Trophoblast cell (in vitro differentiated cells and primary cell): ENCODE data around the gene APAF1.

Source experiments
- DNase-seq, 2 donors: peaks; one replicate each; pipeline ENCODE4 v3.0.0-alpha.2; 2016
- H2AFZ ChIP-seq: 2 replicates; pipeline ENCODE4 v1.6.1; 2013; ENCODE audit warnings: low read length, moderate library complexity, mild to moderate bottlenecking; ENCODE audit not compliant: insufficient read depth, poor library complexity
- H2AK5ac ChIP-seq: 2 replicates; pipeline ENCODE4 v1.6.1; 2013; ENCODE audit warnings: mild to moderate bottlenecking, low read length
- H2BK120ac ChIP-seq: 2 replicates; pipeline ENCODE4 v1.6.1; 2013; ENCODE audit warnings: low read length, mild to moderate bottlenecking, moderate library complexity; ENCODE audit not compliant: insufficient read depth, poor library complexity
- H2BK12ac ChIP-seq: 2 replicates; pipeline ENCODE4 v1.6.1; 2013; ENCODE audit warnings: mild to moderate bottlenecking, low read length, moderate library complexity
- H2BK5ac ChIP-seq: 2 replicates; pipeline ENCODE4 v1.6.1; 2013; ENCODE audit warnings: low read length, low read depth, moderate library complexity, mild to moderate bottlenecking; ENCODE audit not compliant: poor library complexity
- H3K14ac ChIP-seq: 2 replicates; pipeline ENCODE4 v1.6.1; 2013; ENCODE audit warnings: mild to moderate bottlenecking, low read length
- H3K18ac ChIP-seq: 2 replicates; pipeline ENCODE4 v1.6.1; 2013; ENCODE audit warnings: mild to moderate bottlenecking, low read length
- H3K23ac ChIP-seq: 2 replicates; pipeline ENCODE4 v1.6.1; 2013; ENCODE audit warnings: low read length
- H3K27ac ChIP-seq: 2 replicates; pipeline ENCODE4 v1.5.1; 2013; ENCODE audit warnings: low read depth, mild to moderate bottlenecking, inconsistent platforms, low read length, moderate library complexity
- H3K27me3 ChIP-seq: 2 replicates; pipeline ENCODE4 v1.6.1; 2013; ENCODE audit warnings: inconsistent platforms, mild to moderate bottlenecking, low read length, moderate library complexity; ENCODE audit not compliant: insufficient read depth
- H3K36me3 ChIP-seq, 2 experiments: 1 replicate in 1 of 2; 2 replicates in 1 of 2; pipeline ENCODE4 v1.6.1; 2013; ENCODE audit warnings: low read length in 2 of 2, mild to moderate bottlenecking in 2 of 2, moderate library complexity in 1 of 2; ENCODE audit not compliant: insufficient read depth in 2 of 2, control insufficient read depth in 1 of 2
- H3K4ac ChIP-seq: 2 replicates; pipeline ENCODE4 v1.6.1; 2013; ENCODE audit warnings: low read depth, mild to moderate bottlenecking, low read length, moderate library complexity
- H3K4me1 ChIP-seq, 2 experiments: 1 replicate in 1 of 2; 2 replicates in 1 of 2; pipeline ENCODE4 v1.6.1; 2013; ENCODE audit warnings: low read length in 2 of 2, mild to moderate bottlenecking in 2 of 2, moderate library complexity in 1 of 2; ENCODE audit not compliant: insufficient read depth in 2 of 2, control insufficient read depth in 1 of 2
- H3K4me2 ChIP-seq: 2 replicates; pipeline ENCODE4 v1.6.1; 2013; ENCODE audit warnings: inconsistent platforms, mild to moderate bottlenecking, low read length, moderate library complexity
- H3K4me3 ChIP-seq: 2 replicates; pipeline ENCODE4 v1.5.1; 2013; ENCODE audit warnings: mild to moderate bottlenecking, low read depth, low read length, inconsistent platforms
- H3K79me1 ChIP-seq: one replicate; pipeline ENCODE4 v1.6.1; 2013; ENCODE audit warnings: low read length
- H3K79me2 ChIP-seq: 2 replicates; pipeline ENCODE4 v1.6.1; 2013; ENCODE audit warnings: low read length, mild to moderate bottlenecking; ENCODE audit not compliant: control insufficient read depth, insufficient read depth, poor library complexity
- H3K9ac ChIP-seq: 2 replicates; pipeline ENCODE4 v1.6.1; 2013; ENCODE audit warnings: mild to moderate bottlenecking, low read length
- H3K9me3 ChIP-seq: 2 replicates; pipeline ENCODE4 v1.6.1; 2013; ENCODE audit warnings: low read depth, mild to moderate bottlenecking, control low read depth, inconsistent platforms, low read length; ENCODE audit not compliant: insufficient read depth
- H4K12ac ChIP-seq: 2 replicates; pipeline ENCODE4 v1.6.1; 2013; ENCODE audit warnings: low read depth, mild to moderate bottlenecking, low read length, moderate library complexity
- H4K8ac ChIP-seq: 2 replicates; pipeline ENCODE4 v1.6.1; 2013; ENCODE audit warnings: low read depth, mild to moderate bottlenecking, low read length, moderate library complexity
- H4K91ac ChIP-seq: one replicate; pipeline ENCODE4 v1.6.1; 2013; ENCODE audit warnings: low read depth, mild to moderate bottlenecking, low read length, moderate library complexity
- WGBS: extraction: QIAGEN DNeasy Blood & Tissue Kit; methylation state at CpG from one replicate; pipeline ENCODE4 v1.1.7; 2013; ENCODE audit warnings: missing lambda C conversion rate; ENCODE audit not compliant: insufficient read length, insufficient coverage; ENCODE audit errors: extremely low coverage; 5-methylcytosine and 5-hydroxymethylcytosine counted together

APAF1 gene

GRCh38 chr12:98691351-98691750 lies 46.3 kb downstream of the APAF1 start:
- no peaks in the 10 kb centered on the region for H3K79me2 ChIP-seq
- DNase-seq = no peak
- H2AFZ ChIP-seq = no peak overlapping the region
- H3K4me3 ChIP-seq = no peak overlapping the region
- no peak overlapping the region for H4K8ac ChIP-seq
- H3K23ac ChIP-seq = no peak overlapping the region
- no peak overlapping the region for H3K4me2 ChIP-seq
- no peaks in the 10 kb centered on the region for H3K79me1 ChIP-seq
- H3K18ac ChIP-seq = no peak overlapping the region
- H3K9ac ChIP-seq = no peak overlapping the region
- no peaks in the 10 kb centered on the region for H3K27me3 ChIP-seq
- no peak overlapping the region for H4K12ac ChIP-seq
- no peak overlapping the region for H2BK12ac ChIP-seq
- no peaks in the 10 kb centered on the region for H3K9me3 ChIP-seq
- peaks cover 3 to 9% of the 10 kb centered on the region in 2 experiments for H3K36me3 ChIP-seq
- H2BK120ac ChIP-seq = no peak overlapping the region
- H3K14ac ChIP-seq = no peak overlapping the region
- H3K4me1 ChIP-seq = no peaks in the 10 kb centered on the region
- no peak overlapping the region for H4K91ac ChIP-seq
- no peak overlapping the region for H2AK5ac ChIP-seq
- no peak overlapping the region for H2BK5ac ChIP-seq
- no peak overlapping the region for H3K4ac ChIP-seq
- H3K27ac ChIP-seq = no peak overlapping the region

- H3K14ac ChIP-seq = no peak overlapping the region
- no peaks in the 10 kb centered on the region for H3K79me1 ChIP-seq
- no peak overlapping the region for H2AK5ac ChIP-seq
- no peak overlapping the region for H3K4me3 ChIP-seq
- no peak overlapping the region for H2BK120ac ChIP-seq
- no CpG with 5 or more reads among the region's 8 CpGs for WGBS
- H2BK12ac ChIP-seq = no peak overlapping the region
- H3K9ac ChIP-seq = no peak overlapping the region
- H3K18ac ChIP-seq = no peak overlapping the region
- peaks cover 2 to 12% of the 10 kb centered on the region in 2 experiments for H3K36me3 ChIP-seq
- no peak overlapping the region for H2AFZ ChIP-seq
- no peaks in the 10 kb centered on the region for H3K79me2 ChIP-seq
- no peaks in the 10 kb centered on the region for H3K27me3 ChIP-seq
- H4K91ac ChIP-seq = no peak overlapping the region
- DNase-seq = no peak
- H3K27ac ChIP-seq = no peak overlapping the region
- H3K4ac ChIP-seq = no peak overlapping the region
- no peaks in the 10 kb centered on the region for H3K9me3 ChIP-seq
- H4K8ac ChIP-seq = no peak overlapping the region
- no peak overlapping the region for H3K23ac ChIP-seq
- no peak overlapping the region for H4K12ac ChIP-seq
- no peaks in the 10 kb centered on the region for H3K4me1 ChIP-seq
- no peak overlapping the region for H3K4me2 ChIP-seq
- no peak overlapping the region for H2BK5ac ChIP-seq
These were observed 51.1 kb downstream of the APAF1 start for GRCh38 chr12:98696036-98696646.

GRCh38 chr12:98697209-98697608 lies 52.1 kb downstream of the APAF1 start:
- H3K14ac ChIP-seq = no peak overlapping the region
- no peak overlapping the region for H3K4me3 ChIP-seq
- H2BK12ac ChIP-seq = no peak overlapping the region
- no peak overlapping the region for H3K4ac ChIP-seq
- H2AFZ ChIP-seq = no peak overlapping the region
- H3K27me3 ChIP-seq = no peaks in the 10 kb centered on the region
- peaks cover 2 to 12% of the 10 kb centered on the region in 2 experiments for H3K36me3 ChIP-seq
- whole genome bisulfite sequencing = no CpG with 5 or more reads among the region's 2 CpGs
- no peaks in the 10 kb centered on the region for H3K4me1 ChIP-seq
- no peak overlapping the region for H3K18ac ChIP-seq
- H4K12ac ChIP-seq = no peak overlapping the region
- H3K79me2 ChIP-seq = no peaks in the 10 kb centered on the region
- H4K91ac ChIP-seq = no peak overlapping the region
- H3K27ac ChIP-seq = no peak overlapping the region
- H4K8ac ChIP-seq = no peak overlapping the region
- H2BK120ac ChIP-seq = no peak overlapping the region
- no peaks in the 10 kb centered on the region for H3K79me1 ChIP-seq
- H2AK5ac ChIP-seq = no peak overlapping the region
- no peak overlapping the region for H3K4me2 ChIP-seq
- DNase-seq = no peak
- no peak overlapping the region for H2BK5ac ChIP-seq
- H3K9ac ChIP-seq = no peak overlapping the region
- H3K9me3 ChIP-seq = no peaks in the 10 kb centered on the region
- no peak overlapping the region for H3K23ac ChIP-seq

GRCh38 chr12:98698603-98699463 lies 53.7 kb downstream of the APAF1 start:
- Histone ChIP-seq H4K12ac (no peak overlapping the region), H2BK5ac (no peak overlapping the region), H3K27me3 (no peaks in the 10 kb centered on the region), H3K9ac (no peak overlapping the region), H4K91ac (no peak overlapping the region), H3K79me2 (no peaks in the 10 kb centered on the region), H2BK12ac (no peak overlapping the region), H3K4me3 (no peak overlapping the region), H3K14ac (no peak overlapping the region), H3K4ac (no peak overlapping the region), H3K27ac (no peak overlapping the region), H3K9me3 (no peaks in the 10 kb centered on the region), H2BK120ac (no peak overlapping the region), H4K8ac (no peak overlapping the region), H3K4me1 (no peaks in the 10 kb centered on the region), H2AFZ (no peak overlapping the region), H3K18ac (no peak overlapping the region), H2AK5ac (no peak overlapping the region), H3K4me2 (no peak overlapping the region), H3K79me1 (no peaks in the 10 kb centered on the region), H3K36me3 (peaks cover 2 to 12% of the 10 kb centered on the region in 2 experiments), H3K23ac (no peak overlapping the region)
- no CpG with 5 or more reads among the region's 6 CpGs for WGBS
- peak; percentile 39 to 58 for DNase-seq
